Psoas muscle (tissue), 8 donors: Measurements from ENCODE around the gene AIG1. TPM values are rescaled to one million over a fixed set of nuclear protein-coding genes. Genes with fewer than 3 reads are reported as not detected.

Experiments
- ATAC-seq, 4 donors: fragments of 200-7000 bp; cut with Tn5 transposase; one replicate each; pipeline ENCODE4 v1.9.1; 2020; ENCODE audit warnings: moderate library complexity in 3 of 4, mild to moderate bottlenecking in 2 of 4
- DNase-seq, 2 donors: peaks; one replicate each; pipeline ENCODE4 v3.0.0-alpha.2; 2020
- H3K27ac ChIP-seq: fragments of 200-600 bp; one replicate; pipeline ENCODE4 v1.8.0; 2022
- H3K27me3 ChIP-seq, 3 donors: fragments of 200-600 bp in 1 of 3; one replicate each; pipeline versions ENCODE4 v1.6.1 to v1.8.0; 2013 to 2022; ENCODE audit warnings: low read length in 2 of 3, mild to moderate bottlenecking in 2 of 3, moderate library complexity in 1 of 3; ENCODE audit not compliant: insufficient read depth in 3 of 3
- H3K36me3 ChIP-seq, 2 donors: fragments of 200-600 bp in 1 of 2; one replicate each; pipeline versions ENCODE4 v1.6.1 to v1.8.0; 2013 to 2022; ENCODE audit warnings: low read depth in 1 of 2, mild to moderate bottlenecking in 1 of 2, moderate library complexity in 1 of 2; ENCODE audit not compliant: insufficient read depth in 1 of 2
- H3K4me1 ChIP-seq: fragments of 200-600 bp; one replicate; pipeline ENCODE4 v1.8.0; 2022
- H3K4me3 ChIP-seq: fragments of 200-600 bp; one replicate; pipeline ENCODE4 v1.8.0; 2022; ENCODE audit warnings: mild to moderate bottlenecking
- H3K9me3 ChIP-seq: fragments of 200-600 bp; one replicate; pipeline ENCODE4 v1.8.0; 2022
- WGBS, 3 donors: extraction: QIAGEN DNeasy Blood & Tissue Kit; methylation state at CpG; one replicate each; pipeline versions ENCODE4 v1.1.6 to v1.1.7; 2013; 5-methylcytosine and 5-hydroxymethylcytosine counted together
- intact Hi-C, 2 donors: fragments of 100-400 bp; cut with DNase I; formaldehyde crosslinking; loops; one replicate each; pipeline versions ENCODE4 v1.11.0 to v1.14.2; 2022
- polyA plus RNA-seq, 3 donors: library from polyadenylated mRNA; stranded (reverse); fragments of 200-250 nt; gene quantifications; one replicate each; pipeline ENCODE4 v1.2.3, GENCODE V29; 2013
- total RNA-seq, 4 donors: library from RNA; stranded (reverse); fragmentation: NEBNext Ultra II Directional in 2 of 4; extraction: Animal tissue kit (Norgen Biotek cat#: 25700) in 2 of 4; gene quantifications; one replicate each; pipeline versions ENCODE4 v1.2.1 to v1.2.4, GENCODE V29; 2021 to 2023
- TF ChIP-seq, protein P1 (sequence below): fragments of 200-600 bp; IDR thresholded peaks from one replicate; pipeline ENCODE4 v1.8.0; 2022; ENCODE audit warnings: antibody characterized with exemption
- donor health status: healthy with polysubstance abuse.
- donor health status: DM: no; HTN: no; CAD: no; lungs with moderate emphysema.
- donor health status: Bipolar disorder and iron deficiency.
- donor health status: healthy.
- donor health status: DM: yes; HTN: yes; CAD: no.
- donor health status: DM: no; HTN: no; CAD: no.
- donor health status: DM: no; HTN: no; CAD: no.
- donor health status: DM: yes; HTN: yes; CAD: no.

Gene AIG1
- total and polyA plus RNA-seq, 7 donors, result 4.0 to 24.6 (median 5.8) TPM

DNA sequence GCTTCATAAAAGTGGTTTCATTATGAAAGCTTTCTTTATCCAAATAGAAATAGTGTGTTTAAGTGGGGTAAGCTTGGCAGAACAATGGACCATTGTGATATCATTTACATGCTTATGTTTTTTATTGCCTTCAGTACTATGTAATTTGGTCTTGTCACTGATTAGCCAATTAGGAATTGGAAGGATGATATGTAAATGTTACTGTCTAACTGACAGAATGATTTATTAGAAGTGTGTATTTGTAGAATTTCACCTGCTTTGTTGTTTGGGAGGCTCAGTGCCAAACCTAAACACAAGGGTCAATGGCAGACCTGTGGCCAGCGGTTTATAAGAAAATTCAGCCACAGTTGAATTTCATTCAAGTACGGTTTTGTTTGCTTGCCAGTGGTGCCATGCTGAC is 39.0 kb downstream of the AIG1 start:
- intact Hi-C loops, result loop anchor here (5.0 to 10.0 kb wide), 2 partner anchors 48 to 65 kb away; no protein-coding TSS in a partner anchor
- no peaks in the 10 kb centered on the region for H3K36me3 ChIP-seq
- H3K27me3 ChIP-seq, result no peaks in the 10 kb centered on the region
- ATAC-seq, result no peak
- DNase-seq, result no peak
- 95 to 100% (median 96%) methylated on average over 2 of the region's 2 CpGs for WGBS, 3 donors
- H3K27ac ChIP-seq, result no peak overlapping the region
- no peak overlapping the region for H3K4me3 ChIP-seq
- H3K4me1 ChIP-seq, result no peaks in the 10 kb centered on the region
- TF ChIP-seq, protein P1, sequence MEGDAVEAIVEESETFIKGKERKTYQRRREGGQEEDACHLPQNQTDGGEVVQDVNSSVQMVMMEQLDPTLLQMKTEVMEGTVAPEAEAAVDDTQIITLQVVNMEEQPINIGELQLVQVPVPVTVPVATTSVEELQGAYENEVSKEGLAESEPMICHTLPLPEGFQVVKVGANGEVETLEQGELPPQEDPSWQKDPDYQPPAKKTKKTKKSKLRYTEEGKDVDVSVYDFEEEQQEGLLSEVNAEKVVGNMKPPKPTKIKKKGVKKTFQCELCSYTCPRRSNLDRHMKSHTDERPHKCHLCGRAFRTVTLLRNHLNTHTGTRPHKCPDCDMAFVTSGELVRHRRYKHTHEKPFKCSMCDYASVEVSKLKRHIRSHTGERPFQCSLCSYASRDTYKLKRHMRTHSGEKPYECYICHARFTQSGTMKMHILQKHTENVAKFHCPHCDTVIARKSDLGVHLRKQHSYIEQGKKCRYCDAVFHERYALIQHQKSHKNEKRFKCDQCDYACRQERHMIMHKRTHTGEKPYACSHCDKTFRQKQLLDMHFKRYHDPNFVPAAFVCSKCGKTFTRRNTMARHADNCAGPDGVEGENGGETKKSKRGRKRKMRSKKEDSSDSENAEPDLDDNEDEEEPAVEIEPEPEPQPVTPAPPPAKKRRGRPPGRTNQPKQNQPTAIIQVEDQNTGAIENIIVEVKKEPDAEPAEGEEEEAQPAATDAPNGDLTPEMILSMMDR, result no peak
- H3K9me3 ChIP-seq, result no peaks in the 10 kb centered on the region

DNA sequence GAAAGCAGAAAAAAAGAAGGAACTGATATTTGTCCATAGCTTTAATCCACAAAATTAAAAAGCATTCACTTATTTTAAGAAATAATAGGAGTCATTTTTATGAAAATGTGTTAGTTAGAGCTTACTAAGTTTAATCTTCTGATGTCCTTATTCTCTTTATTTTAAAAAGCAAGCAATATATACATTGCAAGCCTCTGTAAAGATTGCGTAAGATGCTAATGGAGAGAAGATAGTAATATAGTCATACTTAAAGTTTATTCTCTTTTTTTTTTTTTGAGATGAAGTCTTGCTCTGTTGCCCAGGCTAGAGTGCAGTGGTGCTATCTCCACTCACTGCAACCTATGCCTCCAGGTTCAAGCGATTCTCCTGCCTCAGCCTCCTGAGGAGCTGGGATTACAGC is 39.7 kb downstream of the AIG1 start:
- TF ChIP-seq, protein P1, result no peak
- ATAC-seq, result no peak
- intact Hi-C loops, result loop anchor here (5.0 to 10.0 kb wide), 2 partner anchors 47 to 64 kb away; no protein-coding TSS in a partner anchor

DNA sequence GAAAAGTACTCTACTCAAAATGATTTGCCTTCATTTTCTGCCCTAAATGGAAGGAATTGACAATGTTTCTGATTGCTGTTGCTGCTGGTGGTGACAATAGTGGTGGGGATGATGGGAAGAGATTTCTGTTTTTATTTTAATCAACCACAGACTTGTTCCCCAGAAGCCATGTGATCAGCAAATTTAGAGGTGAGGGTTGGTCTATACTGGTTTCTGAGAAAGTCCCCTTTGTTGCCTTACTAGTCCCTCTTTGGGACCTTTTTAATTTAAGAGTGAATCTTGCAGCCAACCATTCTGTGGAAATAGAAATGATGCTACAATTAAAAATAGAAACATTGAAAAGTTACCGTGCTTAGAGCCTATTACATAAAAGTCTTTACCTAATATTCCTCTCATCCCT is 43.2 kb downstream of the AIG1 start:
- no peaks in the 10 kb centered on the region for H3K27me3 ChIP-seq
- intact Hi-C loops, result loop anchor here (5.0 to 10.0 kb wide), 2 partner anchors 43 to 61 kb away; no protein-coding TSS in a partner anchor
- H3K4me1 ChIP-seq, result peaks cover 18% of the 10 kb centered on the region
- H3K9me3 ChIP-seq, result no peaks in the 10 kb centered on the region
- H3K27ac ChIP-seq, result no peak overlapping the region
- no peak overlapping the region for H3K4me3 ChIP-seq
- ATAC-seq, result peak in 1 of 4 donors; percentile 47
- DNase-seq, result no peak
- 22 to 25% (median 25%) methylated on average over 1 of the region's 1 CpG for WGBS, 3 donors
- TF ChIP-seq, protein P1, result no peak
- no peaks in the 10 kb centered on the region for H3K36me3 ChIP-seq

More for the DNA sequence above, 39.7 kb downstream of the AIG1 start:
- H3K9me3 ChIP-seq, result no peaks in the 10 kb centered on the region
- no peaks in the 10 kb centered on the region for H3K4me1 ChIP-seq
- no peaks in the 10 kb centered on the region for H3K36me3 ChIP-seq
- WGBS, 3 donors, result 95 to 98% (median 96%) methylated on average over 2 of the region's 2 CpGs
- no peak overlapping the region for H3K27ac ChIP-seq
- H3K4me3 ChIP-seq, result no peak overlapping the region
- no peak for DNase-seq
- no peaks in the 10 kb centered on the region for H3K27me3 ChIP-seq

DNA sequence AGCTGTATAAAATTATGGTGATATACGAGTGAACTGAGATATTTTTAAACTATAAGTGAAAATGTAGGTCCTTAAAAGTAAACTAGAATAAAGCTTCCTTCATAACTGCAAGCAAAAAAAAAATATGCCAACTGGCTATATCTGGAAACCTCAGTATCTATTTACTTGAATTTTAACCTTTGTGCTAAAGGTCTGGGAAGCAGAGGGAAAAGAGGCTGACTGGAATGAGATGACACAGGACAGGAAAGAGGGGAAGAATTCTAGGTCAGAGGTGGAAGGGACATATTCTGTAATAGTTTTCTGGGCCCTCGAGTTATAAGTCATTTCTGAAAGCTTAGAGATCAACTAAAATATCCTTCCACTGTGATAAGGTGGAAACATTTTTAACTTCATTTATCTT is 46.8 kb downstream of the AIG1 start:
- no peaks in the 10 kb centered on the region for H3K9me3 ChIP-seq
- no peaks in the 10 kb centered on the region for H3K36me3 ChIP-seq
- H3K4me1 ChIP-seq, result peaks cover 18% of the 10 kb centered on the region
- no peak overlapping the region for H3K27ac ChIP-seq
- DNase-seq (no peak), ATAC-seq (peak in 1 of 4 donors; percentile 34)
- no peak overlapping the region for H3K4me3 ChIP-seq
- intact Hi-C loops, result loop anchor here in 1 of 2 donors (10.0 kb wide), 1 partner anchor 57 kb away; no protein-coding TSS in a partner anchor
- no peaks in the 10 kb centered on the region for H3K27me3 ChIP-seq
- WGBS, 3 donors, result 37 to 54% (median 37%) methylated on average over 2 of the region's 2 CpGs
- TF ChIP-seq, protein P1, result no peak
